NCI-H187 (cell line): ENCODE data around the gene PPARD.

Experiments
- DNase-seq, 2 experiments: peaks; one replicate each; lab custom pipeline; 2025; lab: John Stamatoyannopoulos, UW

Gene PPARD

GRCh38 chr6:35354361-35355135 is 12.2 kb downstream of the PPARD start:
- DNase-seq = no peak

- no peak for DNase-seq
Measured at GRCh38 chr6:35356391-35356790, 14.0 kb downstream of the PPARD start.

- DNase-seq = no peak
Measured at GRCh38 chr6:35357677-35358076, 15.3 kb downstream of the PPARD start.

GRCh38 chr6:35358086-35358485 is 15.7 kb downstream of the PPARD start:
- no peak for DNase-seq

GRCh38 chr6:35359346-35359743 is 17.0 kb downstream of the PPARD start:
- no peak for DNase-seq

GRCh38 chr6:35359744-35360348 is 17.5 kb downstream of the PPARD start:
- no peak for DNase-seq

- no peak for DNase-seq
Measured at GRCh38 chr6:35360349-35361138, 18.2 kb downstream of the PPARD start.

- no peak for DNase-seq
Measured at GRCh38 chr6:35362200-35362599, 19.8 kb downstream of the PPARD start.

- no peak for DNase-seq
Measured at GRCh38 chr6:35363293-35363750, 21.0 kb downstream of the PPARD start.

- no peak for DNase-seq
Measured at GRCh38 chr6:35365594-35366203, 23.3 kb downstream of the PPARD start.

- no peak for DNase-seq
Measured at GRCh38 chr6:35366204-35366596, 23.8 kb downstream of the PPARD start.

GRCh38 chr6:35367646-35368037 is 25.3 kb downstream of the PPARD start:
- DNase-seq = no peak

GRCh38 chr6:35368038-35368887 is 25.9 kb downstream of the PPARD start:
- DNase-seq = no peak

GRCh38 chr6:35370124-35370741 is 27.9 kb downstream of the PPARD start:
- DNase-seq = no peak

- no peak for DNase-seq
Measured at GRCh38 chr6:35370785-35371493, 28.6 kb downstream of the PPARD start.

- DNase-seq = no peak
Measured at GRCh38 chr6:35371494-35372262, 29.3 kb downstream of the PPARD start.

- no peak for DNase-seq
Measured at GRCh38 chr6:35372633-35373032, 30.3 kb downstream of the PPARD start.

GRCh38 chr6:35376281-35376680 is 33.9 kb downstream of the PPARD start:
- DNase-seq = no peak

- no peak for DNase-seq
Measured at GRCh38 chr6:35377002-35377401, 34.6 kb downstream of the PPARD start.

- DNase-seq = no peak
Measured at GRCh38 chr6:35378261-35378660, 35.9 kb downstream of the PPARD start.
